ENCODE results near the gene ATP5MC2.
"Not testable (repeated sequence)": the region's sequence is repeated elsewhere in the genome, so short reads cannot be mapped to it uniquely, and the experiment has no call there.

ATP5MC2 gene

GRCh38 chr12:53651737-53652136 is 24.1 kb downstream of the ATP5MC2 start:
- no peak for TF ChIP-seq CTCF (IDR thresholded peaks at IDR 0.05; ENCODE audit: low read depth, low read length)
- no peak overlapping the region for H3K4me3 ChIP-seq (ENCODE audit: low read depth, low read length)

- H3K4me3 ChIP-seq (ENCODE audit: low read depth, low read length), result not testable (repeated sequence)
Observed at GRCh38 chr12:53646300-53646699, 29.6 kb downstream of the ATP5MC2 start.

GRCh38 chr12:53645165-53645564 is 30.7 kb downstream of the ATP5MC2 start:
- TF ChIP-seq CTCF (IDR thresholded peaks at IDR 0.05; ENCODE audit: low read depth, low read length), result no peak
- H3K4me3 ChIP-seq (ENCODE audit: low read depth, low read length), result no peak overlapping the region

GRCh38 chr12:53644133-53644532 is 31.8 kb downstream of the ATP5MC2 start:
- TF ChIP-seq CTCF (IDR thresholded peaks at IDR 0.05; ENCODE audit: low read depth, low read length), result no peak

GRCh38 chr12:53643232-53643979 is 32.5 kb downstream of the ATP5MC2 start:
- TF ChIP-seq CTCF (IDR thresholded peaks at IDR 0.05; ENCODE audit: low read depth, low read length), result no peak

More at GRCh38 chr12:53644133-53644532, 31.8 kb downstream of the ATP5MC2 start:
- no peak overlapping the region for H3K4me3 ChIP-seq (ENCODE audit: low read depth, low read length)

GRCh38 chr12:53638057-53638456 is 37.8 kb downstream of the ATP5MC2 start:
- H3K4me3 ChIP-seq (ENCODE audit: low read depth, low read length), result no peak overlapping the region
- no peak for TF ChIP-seq CTCF (IDR thresholded peaks at IDR 0.05; ENCODE audit: low read depth, low read length)

More at GRCh38 chr12:53643232-53643979, 32.5 kb downstream of the ATP5MC2 start:
- no peak overlapping the region for H3K4me3 ChIP-seq (ENCODE audit: low read depth, low read length)

GRCh38 chr12:53636641-53637040 is 39.2 kb downstream of the ATP5MC2 start:
- no peak overlapping the region for H3K4me3 ChIP-seq (ENCODE audit: low read depth, low read length)
- no peak for TF ChIP-seq CTCF (IDR thresholded peaks at IDR 0.05; ENCODE audit: low read depth, low read length)

GRCh38 chr12:53635708-53636107 is 40.2 kb downstream of the ATP5MC2 start:
- not testable (repeated sequence) for H3K4me3 ChIP-seq (ENCODE audit: low read depth, low read length)
